Activated CD4-positive, alpha-beta T cell treated with anti-CD3 and anti-CD28 coated beads, Interleukin-10, Interleukin-2, amounts not matched to agents 100 ng/mL and 50 ng/mL, durations not matched to agents 16 hours and 8 hours (primary cell): ENCODE data around the gene NDST1.
A peak's percentile ranks its signal among the peaks of the same experiment; 100 is the strongest.
"Not testable (repeated sequence)": the region's sequence is repeated elsewhere in the genome, so short reads cannot be mapped to it uniquely, and the experiment has no call there.

Source experiments
- DNase-seq: peaks from one replicate; pipeline ENCODE4 v3.0.0-alpha.2; 2020

Gene NDST1

DNA sequence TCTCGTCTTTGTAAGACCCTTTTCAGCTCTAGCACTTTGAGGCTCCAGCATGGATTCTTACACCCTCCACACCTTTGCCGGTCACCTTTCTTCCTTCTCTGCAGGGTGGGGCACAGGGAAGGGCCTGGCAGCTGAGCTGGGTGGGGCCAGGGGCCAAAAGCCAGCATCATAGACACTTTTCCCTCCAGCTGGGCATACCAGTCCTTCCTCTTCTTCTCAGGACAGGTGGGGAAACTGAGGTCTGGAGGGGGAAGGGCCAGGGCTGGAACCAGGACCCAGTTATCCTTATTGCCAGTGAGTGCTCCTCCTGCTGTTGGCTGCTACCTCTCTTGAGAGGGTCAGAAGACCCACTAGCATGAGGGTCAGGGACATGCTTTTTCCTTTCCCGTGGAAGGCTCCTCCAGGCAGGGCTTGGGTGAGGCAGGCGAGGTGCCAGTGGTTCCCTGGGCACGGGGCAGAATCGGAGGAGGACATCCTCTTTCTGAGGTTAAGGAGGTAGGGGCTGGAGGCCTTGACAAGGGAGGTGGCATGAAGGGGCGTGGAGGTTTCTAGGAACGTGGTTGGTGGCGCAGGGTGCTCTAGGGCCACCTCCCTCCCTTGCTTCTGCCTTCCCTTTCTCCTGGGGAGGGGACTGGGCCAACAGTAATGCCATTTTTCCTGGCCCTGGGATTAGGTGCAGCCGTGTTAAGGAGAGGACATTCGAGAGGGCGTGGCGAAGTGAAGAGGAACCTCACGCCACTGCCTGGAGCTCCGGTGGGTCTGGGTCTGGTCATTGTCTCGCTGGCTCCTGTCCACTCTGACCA lies at the start of gene NDST1:
TSS of gene NDST1 (plus strand) at position 658 of the 803 bp plus-strand sequence. CDS start 13,124 bp downstream, outside the sequence.
- no peak for DNase-seq

DNA sequence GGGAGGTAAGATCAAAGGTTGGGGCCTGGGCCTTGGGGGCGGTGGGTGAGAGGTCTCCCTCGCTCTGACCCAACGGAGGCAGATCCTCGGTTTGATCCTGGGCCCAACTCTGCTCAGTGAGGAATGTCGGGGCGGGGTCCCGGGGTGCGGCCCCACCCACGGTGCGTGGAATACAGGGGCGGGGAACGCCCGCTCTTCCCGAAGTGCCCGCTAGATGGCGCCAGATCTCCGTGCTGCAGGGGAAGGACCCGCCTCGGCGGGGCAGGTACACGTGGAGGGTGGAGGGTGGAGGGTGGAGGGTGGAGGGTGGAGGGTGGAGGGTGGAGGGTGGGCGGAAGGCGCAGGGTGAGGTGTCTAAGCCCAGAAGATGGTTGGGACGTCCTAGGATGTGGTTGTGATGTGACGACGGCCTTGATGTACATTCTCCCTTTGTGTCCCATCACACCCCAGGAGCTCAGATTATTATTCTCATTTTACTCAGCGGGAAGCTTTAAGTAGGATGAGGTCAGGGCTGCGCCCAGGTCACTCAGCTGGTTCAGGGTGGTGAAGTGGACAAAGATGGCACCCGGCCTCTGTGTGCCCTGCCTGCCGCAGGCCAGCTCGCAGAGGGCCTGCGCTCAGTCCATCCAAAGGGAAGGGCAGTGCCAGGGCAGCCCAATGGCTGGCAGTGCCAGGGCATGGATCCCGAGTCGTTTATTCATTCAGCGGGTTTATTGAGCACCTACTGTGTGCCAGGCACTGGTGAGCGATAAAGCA lies 49.0 kb upstream of the NDST1 start:
- DNase-seq, result peak; percentile 88

DNA sequence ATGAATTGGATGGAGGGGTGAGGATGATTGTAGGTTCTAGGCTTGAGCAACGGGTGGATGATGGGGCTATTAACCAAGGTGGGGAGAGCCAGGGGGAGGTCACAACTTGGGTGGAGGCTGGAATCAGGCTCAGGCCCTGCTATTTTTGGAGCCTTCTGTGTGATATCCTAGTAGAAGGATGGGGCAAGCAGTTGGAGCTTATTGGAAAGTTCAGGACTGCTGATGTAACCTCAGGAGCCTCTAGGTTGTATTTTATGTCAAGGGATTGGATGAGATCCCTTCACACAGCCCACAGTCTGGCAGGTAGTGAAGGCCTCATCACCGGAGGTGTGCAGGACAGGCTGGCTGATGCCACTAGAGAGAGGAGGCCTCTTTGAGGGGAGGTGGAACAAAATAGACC lies 47.1 kb upstream of the NDST1 start:
- DNase-seq, result no peak

DNA sequence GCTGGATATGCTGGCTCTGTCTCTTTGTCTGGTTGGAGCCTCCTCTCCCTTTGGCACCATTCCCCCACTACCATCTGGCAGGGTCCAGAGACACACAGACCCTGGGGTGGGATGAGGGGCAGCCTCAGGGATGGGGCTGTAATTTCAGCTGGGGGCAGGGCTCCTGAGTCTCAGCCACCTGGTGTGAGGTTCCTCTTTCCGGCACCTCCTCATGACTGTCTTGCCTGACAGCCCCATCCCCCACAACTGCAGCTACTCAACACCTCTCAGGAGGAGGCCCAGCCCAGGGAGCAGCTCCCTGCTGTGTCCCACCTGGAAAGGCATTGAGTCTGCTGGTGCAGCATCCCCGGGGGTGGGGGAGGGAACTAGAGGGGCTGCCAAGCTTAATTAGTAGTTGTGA lies 46.7 kb upstream of the NDST1 start:
- DNase-seq, result no peak

DNA sequence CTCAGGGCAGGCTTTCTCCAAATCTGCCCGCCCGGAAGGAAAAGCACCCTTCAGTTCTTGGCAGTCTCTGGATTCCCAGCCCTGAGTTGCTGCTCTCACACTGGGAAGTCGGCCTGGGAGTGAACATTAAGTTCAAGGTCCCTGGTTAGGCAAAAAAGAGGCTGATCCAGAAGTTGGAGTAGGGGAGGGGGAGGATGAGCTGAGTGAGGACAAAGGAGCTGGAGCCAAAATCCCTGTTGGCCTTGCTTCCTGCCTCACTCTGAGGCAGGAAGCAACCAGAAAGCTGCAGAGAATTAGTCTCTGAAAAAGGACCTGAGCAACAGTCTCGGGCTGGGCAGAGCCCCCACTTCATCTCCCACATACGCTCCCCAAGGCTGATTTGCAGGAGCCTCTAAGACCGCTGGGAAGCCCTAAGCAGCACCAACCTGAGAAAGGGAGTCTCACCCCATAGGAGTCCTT lies 43.3 kb upstream of the NDST1 start:
- no peak for DNase-seq

DNA sequence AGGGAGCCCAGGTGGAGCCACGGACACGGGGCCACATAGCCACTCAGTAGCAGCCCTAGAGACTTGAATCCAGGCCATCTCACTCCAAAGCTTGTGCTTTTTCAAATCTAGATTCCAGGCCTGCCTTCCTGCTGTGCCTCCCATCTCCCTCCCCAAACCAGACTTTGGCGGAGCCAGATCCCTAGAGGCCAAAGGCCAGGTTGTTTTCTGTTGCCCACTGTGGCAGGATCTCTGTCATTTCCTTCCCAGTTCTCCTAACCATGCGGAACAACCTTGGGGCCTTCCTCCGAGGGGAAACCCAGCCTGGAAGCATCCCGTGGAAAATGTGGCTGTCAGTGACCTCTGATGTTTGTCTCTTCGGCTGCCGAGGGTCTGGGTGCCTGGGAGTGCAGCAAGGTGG lies 42.0 kb upstream of the NDST1 start:
- no peak for DNase-seq

DNA sequence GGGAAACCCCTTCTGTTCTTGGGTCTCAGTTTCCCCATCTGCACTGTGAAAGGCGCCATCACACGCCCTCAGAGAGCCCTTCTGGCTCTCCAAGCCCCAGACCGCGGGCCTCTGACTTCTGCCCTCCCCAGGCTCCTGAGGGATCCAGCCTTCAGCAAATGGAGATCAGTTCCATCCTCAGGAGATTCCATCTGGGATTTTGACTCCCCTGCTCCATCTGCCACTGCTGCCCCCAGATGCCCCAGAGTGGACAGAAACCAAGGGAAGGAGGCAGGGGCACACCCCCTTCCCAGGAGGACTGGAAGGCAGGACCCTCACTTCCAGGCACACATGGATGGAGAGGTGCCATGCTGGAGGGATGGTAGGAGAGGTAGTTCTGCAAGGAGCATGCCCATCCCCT lies 39.7 kb upstream of the NDST1 start:
- DNase-seq, result no peak

- DNase-seq, result no peak
Measured at GRCh38 chr5:150469718-150470469, 38.0 kb upstream of the NDST1 start.

DNA sequence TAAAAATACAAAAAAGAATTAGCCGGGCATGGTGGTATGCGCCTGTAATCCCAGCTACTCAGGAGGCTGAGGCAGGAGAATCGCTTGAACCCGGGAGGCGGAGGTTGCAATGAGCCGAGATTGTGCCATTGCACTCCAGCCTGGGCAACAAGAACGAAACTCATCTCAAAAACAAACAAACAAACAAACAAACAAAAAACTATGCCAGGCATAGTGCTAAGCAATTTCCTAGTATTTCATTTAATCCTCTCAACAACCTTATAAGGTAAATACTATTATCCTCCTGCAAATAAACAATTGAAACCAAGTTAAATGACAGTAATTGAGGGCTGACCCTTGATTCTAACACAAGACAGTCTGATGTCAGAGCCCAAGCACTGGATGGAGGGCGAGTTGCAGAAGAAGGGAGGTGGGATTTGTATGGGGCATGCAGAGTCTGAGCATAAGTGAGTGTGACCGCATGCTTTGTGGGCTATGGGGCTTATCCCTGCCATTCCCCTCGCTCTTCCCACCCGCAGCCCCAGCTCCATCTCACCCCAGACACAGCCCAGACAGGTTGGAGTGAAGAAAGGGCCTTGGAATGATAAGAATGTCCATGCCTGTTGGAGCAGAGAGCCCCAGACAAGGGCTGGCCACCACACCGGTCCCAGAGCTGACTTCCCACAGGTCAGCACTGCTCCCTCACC lies 34.1 kb upstream of the NDST1 start:
- DNase-seq, result no peak

- not testable (repeated sequence) for DNase-seq
Measured at GRCh38 chr5:150476568-150476967, 31.4 kb upstream of the NDST1 start.

DNA sequence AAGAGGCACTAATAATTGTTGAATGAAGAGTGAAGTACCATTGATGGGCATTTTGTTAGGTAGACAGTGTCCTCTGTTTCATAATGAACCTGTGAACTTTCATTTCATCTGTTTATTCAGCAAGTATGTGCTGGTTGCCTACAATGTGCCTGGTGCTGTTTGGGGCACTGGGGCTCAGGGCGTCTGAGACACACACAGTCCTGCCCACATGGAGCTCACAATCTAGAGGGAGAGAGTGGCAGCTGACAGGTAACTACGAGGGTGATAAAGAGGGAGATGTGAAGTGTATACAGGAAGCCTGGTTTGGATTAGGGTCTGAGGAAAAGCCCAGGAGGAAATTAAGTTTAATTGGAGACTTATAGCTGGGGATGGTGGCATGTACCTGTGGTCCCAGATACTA lies 28.5 kb upstream of the NDST1 start:
- DNase-seq, result no peak

- no peak for DNase-seq
Measured at GRCh38 chr5:150481708-150481965, 26.3 kb upstream of the NDST1 start.

- no peak for DNase-seq
Measured at GRCh38 chr5:150481972-150482406, 25.9 kb upstream of the NDST1 start.

DNA sequence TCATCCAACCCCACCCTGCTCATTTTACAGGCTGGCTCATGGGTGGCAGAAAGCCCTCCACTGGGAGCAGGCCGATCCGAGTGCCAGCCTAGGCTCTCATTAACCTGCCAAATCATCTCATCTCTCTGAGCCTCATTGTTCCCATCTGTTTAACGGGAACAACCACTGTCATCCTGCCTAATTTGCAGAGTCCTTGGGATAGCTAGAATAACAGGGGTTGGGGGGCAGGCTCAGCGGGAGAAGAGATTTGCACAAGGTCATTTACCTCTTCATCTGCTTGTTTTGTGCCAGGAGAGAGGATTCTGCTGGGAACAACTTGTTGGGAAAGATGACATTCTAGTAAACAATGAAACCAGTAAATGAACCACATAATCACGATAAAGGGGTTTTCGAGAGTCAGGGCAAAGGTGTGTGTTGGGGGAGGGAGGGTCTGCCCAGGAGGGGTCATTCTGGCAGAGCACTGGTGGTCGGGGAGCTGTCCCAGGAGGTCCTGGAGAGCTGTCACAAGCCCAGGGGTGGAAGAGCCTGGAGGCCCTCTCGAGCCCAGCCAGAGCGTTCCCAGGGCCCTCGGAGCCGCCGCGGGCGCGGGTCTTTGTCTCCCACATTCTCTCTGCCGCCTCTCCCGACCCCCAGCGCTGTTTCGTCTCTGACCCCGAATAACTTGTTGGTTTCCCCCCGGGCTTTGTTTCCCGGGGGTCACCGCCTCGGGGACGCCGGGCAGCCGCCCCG lies 22.8 kb upstream of the NDST1 start:
- DNase-seq, result no peak

DNA sequence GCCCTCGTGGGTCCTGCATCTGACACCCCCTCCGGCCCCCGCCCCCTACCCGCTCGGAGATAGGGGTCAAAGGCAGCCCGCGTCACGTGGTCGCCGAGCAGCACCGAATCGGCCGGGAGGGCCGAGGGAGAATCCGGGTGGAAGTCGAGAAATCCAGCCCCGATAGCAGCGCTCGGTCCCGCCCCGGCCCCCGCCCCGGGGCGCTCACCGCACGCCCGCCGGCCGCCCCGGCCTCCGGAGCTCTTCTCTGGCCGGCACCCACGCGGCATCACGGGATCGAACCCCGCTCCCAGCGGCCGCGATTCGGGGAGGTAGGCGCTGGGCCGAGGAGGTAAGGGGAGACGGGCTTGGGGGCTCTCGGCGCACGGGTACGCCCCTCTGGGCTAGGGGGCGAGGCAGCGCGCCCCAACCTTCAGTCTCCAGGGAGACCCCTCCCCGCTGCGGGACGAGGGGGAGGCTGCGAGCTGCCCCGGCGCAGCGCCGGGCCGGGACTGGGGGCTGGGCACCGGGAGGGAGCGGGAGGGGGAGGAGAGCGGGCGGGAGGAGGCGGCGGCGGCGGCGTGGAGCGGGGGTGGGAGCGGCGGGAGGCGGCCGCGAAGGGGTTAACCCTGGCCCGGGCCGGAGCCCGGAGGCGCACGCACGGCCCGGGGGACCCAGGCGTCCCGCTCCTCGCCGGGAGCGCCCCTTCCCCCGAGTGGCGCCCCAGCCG lies 22.1 kb upstream of the NDST1 start:
- DNase-seq, result peak; percentile 15

GRCh38 chr5:150486402-150487198 lies 21.3 kb upstream of the NDST1 start:
- DNase-seq, result peak; percentile 11

- no peak for DNase-seq
Measured at GRCh38 chr5:150487199-150488061, 20.5 kb upstream of the NDST1 start.

DNA sequence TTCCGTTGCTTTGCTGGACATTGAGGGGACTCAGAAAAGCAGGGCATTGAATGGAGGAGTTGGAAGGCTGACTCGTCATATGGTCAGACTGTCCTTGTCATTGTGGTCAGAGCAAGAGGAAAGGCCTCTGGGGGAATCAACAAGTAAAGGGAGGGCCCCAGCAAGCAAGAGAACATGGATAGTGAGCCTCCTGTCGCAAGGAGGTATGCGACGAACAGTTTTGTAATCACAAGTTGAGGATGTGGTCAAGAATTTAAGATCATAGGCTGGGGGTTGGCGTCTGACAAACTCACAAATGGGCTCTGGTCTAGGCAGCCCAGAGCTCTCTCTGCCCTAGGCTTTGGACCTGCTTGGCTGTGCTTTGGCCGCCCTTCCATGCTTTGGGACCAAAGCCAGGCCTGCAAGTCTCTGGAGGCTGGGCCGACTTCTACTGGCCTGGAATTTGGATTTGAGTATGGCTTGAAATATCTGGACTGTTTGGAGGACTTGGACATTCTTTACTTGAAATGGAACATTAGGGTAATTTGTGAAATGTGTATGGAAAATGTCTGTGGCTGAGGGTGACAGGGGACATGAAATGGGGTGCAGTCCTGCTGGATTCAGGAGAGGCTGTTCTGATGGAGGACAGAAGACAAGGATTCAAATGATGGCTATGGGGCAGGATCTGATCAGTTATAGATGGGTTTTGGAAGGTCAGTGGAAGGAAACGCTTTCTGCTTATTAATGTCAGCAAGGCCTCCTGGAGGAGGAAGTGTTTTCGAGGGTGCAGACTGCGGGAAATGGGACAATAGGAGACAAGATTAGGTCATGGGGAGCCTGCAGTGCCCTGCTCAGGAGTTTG lies 19.2 kb upstream of the NDST1 start:
- DNase-seq, result no peak
